B cell (primary cell): ENCODE results near the gene FRMD6. TPM values are rescaled to one million over a fixed set of nuclear protein-coding genes. Genes with fewer than 3 reads are reported as not detected.

Source experiments
- ATAC-seq: fragments of 200-7000 bp; cut with Tn5 transposase; one replicate; pipeline ENCODE4 v1.10.0; 2021; ENCODE audit warnings: low read depth, mild to moderate bottlenecking, moderate number of reproducible peaks, moderate library complexity
- CTCF ChIA-PET: fragments of 350-600 bp; sonication (Branson Sonifier 250); formaldehyde crosslinking; loops from one replicate; lab custom pipeline; 2021; ENCODE audit warnings: antibody characterized with exemption, inconsistent platforms; lab: Charles Lee
- POLR2A ChIA-PET: fragments of 350-600 bp; sonication (Branson Sonifier 250); formaldehyde crosslinking; loops from one replicate; lab custom pipeline; 2021; ENCODE audit warnings: antibody characterized with exemption; lab: Charles Lee
- DNase-seq: peaks from one replicate; pipeline ENCODE4 v3.0.0; 2013
- H2AFZ ChIP-seq: 2 replicates; pipeline ENCODE4 v1.6.1; 2012; ENCODE audit warnings: mild to moderate bottlenecking, low read depth, low read length; ENCODE audit not compliant: insufficient read depth, poor library complexity, severe bottlenecking
- H3K27ac ChIP-seq, 2 donors: 1 replicate in 1 of 2; 2 replicates in 1 of 2; pipeline ENCODE4 v1.5.1; 2012 to 2013; ENCODE audit warnings: low read length in 2 of 2, mild to moderate bottlenecking in 2 of 2, moderate library complexity in 1 of 2
- H3K27me3 ChIP-seq, 4 experiments: fragments of 200-600 bp in 1 of 4; sonication (generic) in 1 of 4; replicated peaks in 1 of 4; 1 replicate in 2 of 4; 2 replicates in 2 of 4; pipeline versions ENCODE4 v1.6.1 to v1.7.0; 2013 to 2016; ENCODE audit warnings: low read length in 3 of 4, mild to moderate bottlenecking in 2 of 4, mixed read lengths in 1 of 4, moderate library complexity in 1 of 4; ENCODE audit not compliant: insufficient read depth in 4 of 4, control insufficient read depth in 3 of 4; ENCODE audit errors: control extremely low read depth in 1 of 4
- H3K36me3 ChIP-seq, 2 experiments: replicated peaks in 1 of 2; 1 replicate in 1 of 2; 2 replicates in 1 of 2; pipeline versions ENCODE4 v1.6.1 to v1.7.1; 2013; ENCODE audit warnings: low read length in 1 of 2; ENCODE audit not compliant: insufficient read depth in 2 of 2, control insufficient read depth in 1 of 2; ENCODE audit errors: control extremely low read depth in 1 of 2, extremely low read depth in 1 of 2
- H3K4me1 ChIP-seq, 2 donors: fragments of 200-600 bp in 1 of 2; sonication (generic) in 1 of 2; 1 replicate in 1 of 2; 2 replicates in 1 of 2; pipeline versions ENCODE4 v1.5.1 to v1.6.1; 2013 to 2017; ENCODE audit warnings: low read length in 2 of 2; ENCODE audit not compliant: control insufficient read depth in 2 of 2, insufficient read depth in 2 of 2
- H3K4me2 ChIP-seq: replicated peaks from 2 replicates; pipeline ENCODE3; 2012; ENCODE audit warnings: mild to moderate bottlenecking, low read depth, low read length; ENCODE audit not compliant: poor library complexity, severe bottlenecking
- H3K4me3 ChIP-seq, 5 experiments: fragments of 200-600 bp in 1 of 5; sonication (generic) in 1 of 5; 1 replicate in 3 of 5; 2 replicates in 2 of 5; pipeline versions ENCODE4 v1.5.1 to v1.7.0; 2011 to 2016; ENCODE audit warnings: low read length in 4 of 5, mild to moderate bottlenecking in 4 of 5, low read depth in 2 of 5, control low read depth in 1 of 5, moderate library complexity in 1 of 5; ENCODE audit not compliant: insufficient read depth in 1 of 5; ENCODE audit errors: control extremely low read depth in 1 of 5, extremely low read depth in 1 of 5
- H3K79me2 ChIP-seq: fragments of 200-600 bp; sonication (generic); one replicate; pipeline ENCODE4 v1.6.0; 2016; ENCODE audit warnings: low read length; ENCODE audit not compliant: control insufficient read depth, insufficient read depth
- H3K9ac ChIP-seq: fragments of 200-600 bp; sonication (generic); 2 replicates; pipeline ENCODE4 v1.6.1; 2017; ENCODE audit warnings: mild to moderate bottlenecking, low read length, moderate library complexity
- H3K9me3 ChIP-seq, 3 donors: one replicate each; pipeline versions ENCODE4 v1.6.1 to v1.7.1; 2013; ENCODE audit warnings: low read length in 2 of 3; ENCODE audit not compliant: control insufficient read depth in 2 of 3, insufficient read depth in 1 of 3; ENCODE audit errors: control extremely low read depth in 1 of 3
- H4K20me1 ChIP-seq: 2 replicates; pipeline ENCODE4 v1.6.0; 2012; ENCODE audit warnings: mild to moderate bottlenecking, low read length; ENCODE audit not compliant: insufficient read depth, control insufficient read depth, poor library complexity, severe bottlenecking
- H3K27ac Mint-ChIP-seq: one replicate; pipeline ENCODE4 v1.8.0; 2021; ENCODE audit warnings: mixed read lengths
- H3K27me3 Mint-ChIP-seq: one replicate; pipeline ENCODE4 v1.8.0; 2021; ENCODE audit warnings: mixed read lengths
- H3K4me1 Mint-ChIP-seq: one replicate; pipeline ENCODE4 v1.8.0; 2021; ENCODE audit warnings: mixed read lengths
- H3K4me3 Mint-ChIP-seq: one replicate; pipeline ENCODE4 v1.8.0; 2021; ENCODE audit warnings: mixed read lengths
- H3K9me3 Mint-ChIP-seq: one replicate; pipeline ENCODE4 v1.8.0; 2022; ENCODE audit warnings: mixed read lengths; ENCODE audit not compliant: insufficient read depth
- EZH2 ChIP-seq: IDR thresholded peaks from 2 replicates; pipeline ENCODE4 v1.6.1; 2012; ENCODE audit warnings: borderline replicate concordance, low read depth, mild to moderate bottlenecking, moderate library complexity, low read length; ENCODE audit not compliant: insufficient read depth, poor library complexity, severe bottlenecking
- WGBS: methylation state at CpG from one replicate; pipeline ENCODE4 v1.1.5; 2013; ENCODE audit warnings: missing lambda C conversion rate; ENCODE audit not compliant: insufficient coverage; 5-methylcytosine and 5-hydroxymethylcytosine counted together
- intact Hi-C: fragments of 100-400 bp; cut with micrococcal nuclease; formaldehyde crosslinking; loops from one replicate; pipeline ENCODE4 v1.10.0; 2022
- polyA plus RNA-seq: library from polyadenylated mRNA; depleted of rRNA; stranded (reverse); fragments of >200 nt; gene quantifications from 2 replicates; pipeline ENCODE4 v1.2.3, GENCODE V29; 2012
- total RNA-seq, 2 donors: library from RNA; stranded (reverse); fragments of 120-200 nt in 1 of 2; gene quantifications; 1 replicate in 1 of 2; 2 replicates in 1 of 2; pipeline versions ENCODE4 v1.2.3 to v1.2.4, GENCODE V29; 2013 to 2022
- TF ChIP-seq, protein P1 (sequence below): fragments of 200-600 bp; IDR thresholded peaks from one replicate; pipeline ENCODE4 v1.8.0; 2022; ENCODE audit warnings: antibody characterized with exemption, mild to moderate bottlenecking

The FRMD6 gene
- total and polyA plus RNA-seq, 2 donors (not counting 1 experiment from before 2014, with no cell fraction given) = 0.03 to 0.30 TPM

DNA sequence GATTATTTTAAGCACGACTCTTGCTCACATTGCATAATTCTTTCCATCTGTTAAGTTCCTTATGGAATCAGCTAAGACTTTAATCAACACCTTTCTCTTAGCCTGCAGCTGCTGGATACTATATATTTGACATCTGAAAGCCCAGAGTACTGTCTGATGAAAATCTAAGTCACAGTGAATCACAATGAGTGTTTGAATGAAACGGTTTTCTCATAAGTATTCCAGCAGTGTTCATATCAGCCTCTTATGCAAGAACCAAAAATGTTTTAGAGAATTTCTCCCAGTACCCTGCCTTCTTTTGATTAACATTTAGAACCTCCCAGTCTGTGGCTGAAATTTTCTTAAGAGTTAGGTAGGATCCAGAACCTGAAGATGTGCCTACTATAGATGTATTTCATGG is 55.6 kb downstream of the FRMD6 start:
- intact Hi-C loops = no loop called here
- TF ChIP-seq, protein P1, sequence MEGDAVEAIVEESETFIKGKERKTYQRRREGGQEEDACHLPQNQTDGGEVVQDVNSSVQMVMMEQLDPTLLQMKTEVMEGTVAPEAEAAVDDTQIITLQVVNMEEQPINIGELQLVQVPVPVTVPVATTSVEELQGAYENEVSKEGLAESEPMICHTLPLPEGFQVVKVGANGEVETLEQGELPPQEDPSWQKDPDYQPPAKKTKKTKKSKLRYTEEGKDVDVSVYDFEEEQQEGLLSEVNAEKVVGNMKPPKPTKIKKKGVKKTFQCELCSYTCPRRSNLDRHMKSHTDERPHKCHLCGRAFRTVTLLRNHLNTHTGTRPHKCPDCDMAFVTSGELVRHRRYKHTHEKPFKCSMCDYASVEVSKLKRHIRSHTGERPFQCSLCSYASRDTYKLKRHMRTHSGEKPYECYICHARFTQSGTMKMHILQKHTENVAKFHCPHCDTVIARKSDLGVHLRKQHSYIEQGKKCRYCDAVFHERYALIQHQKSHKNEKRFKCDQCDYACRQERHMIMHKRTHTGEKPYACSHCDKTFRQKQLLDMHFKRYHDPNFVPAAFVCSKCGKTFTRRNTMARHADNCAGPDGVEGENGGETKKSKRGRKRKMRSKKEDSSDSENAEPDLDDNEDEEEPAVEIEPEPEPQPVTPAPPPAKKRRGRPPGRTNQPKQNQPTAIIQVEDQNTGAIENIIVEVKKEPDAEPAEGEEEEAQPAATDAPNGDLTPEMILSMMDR = no peak
- no peak for TF ChIP-seq EZH2
- Mint-ChIP-seq H3K9me3 (no peaks in the 10 kb centered on the region), H3K27ac (no peak overlapping the region), H3K4me3 (no peak overlapping the region), H3K27me3 (peaks cover 4% of the 10 kb centered on the region), H3K4me1 (no peaks in the 10 kb centered on the region)
- no peak overlapping the region for H2AFZ ChIP-seq
- ATAC-seq (no peak), DNase-seq (no peak)
- no peak overlapping the region for H3K4me3 ChIP-seq
- H3K4me2 ChIP-seq = no peak overlapping the region
- H3K27me3 ChIP-seq = no peaks in the 10 kb centered on the region
- ChIA-PET CTCF (no interaction called here), POLR2A (no interaction called here)
- H4K20me1 ChIP-seq = no peaks in the 10 kb centered on the region
- no peaks in the 10 kb centered on the region for H3K4me1 ChIP-seq
- no peak overlapping the region for H3K27ac ChIP-seq
- WGBS = no CpG with 5 or more reads among the region's 2 CpGs
- H3K9me3 ChIP-seq = no peaks in the 10 kb centered on the region
- H3K9ac ChIP-seq = no peak overlapping the region
- H3K36me3 ChIP-seq = no peaks in the 10 kb centered on the region
- H3K79me2 ChIP-seq = no peaks in the 10 kb centered on the region

DNA sequence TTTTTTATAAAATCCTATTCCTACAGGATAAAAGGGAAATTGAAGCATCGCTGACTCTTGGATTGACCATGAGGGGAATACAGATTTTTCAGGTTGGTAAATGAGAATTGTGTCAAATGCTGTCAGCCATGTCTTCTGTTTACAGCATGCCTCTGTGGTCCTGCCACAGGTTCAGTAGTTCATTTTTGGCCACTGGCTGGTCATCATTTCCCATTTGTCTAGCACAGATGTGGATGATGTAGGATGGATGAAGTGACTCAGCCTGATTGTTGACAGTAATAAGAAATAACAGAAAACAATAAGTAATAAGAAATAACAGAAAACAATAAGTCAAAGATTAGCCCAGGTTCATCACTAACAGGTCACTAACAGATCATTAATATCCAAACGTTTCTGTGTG is 59.8 kb downstream of the FRMD6 start:
- H3K79me2 ChIP-seq = no peaks in the 10 kb centered on the region
- no peaks in the 10 kb centered on the region for H3K9me3 ChIP-seq
- Mint-ChIP-seq H3K27me3 (peaks cover 9% of the 10 kb centered on the region), H3K27ac (no peak overlapping the region), H3K4me3 (no peak overlapping the region), H3K4me1 (no peaks in the 10 kb centered on the region), H3K9me3 (no peaks in the 10 kb centered on the region)
- no peaks in the 10 kb centered on the region for H3K27me3 ChIP-seq
- DNase-seq = no peak
- POLR2A ChIA-PET = no interaction called here
- CTCF ChIA-PET = no interaction called here
- no peak overlapping the region for H3K4me3 ChIP-seq
- H3K27ac ChIP-seq = no peak overlapping the region
- TF ChIP-seq, protein P1 = no peak
- no CpG with 5 or more reads among the region's 2 CpGs for WGBS
- no peak overlapping the region for H3K9ac ChIP-seq
- no peaks in the 10 kb centered on the region for H3K36me3 ChIP-seq
- no peak overlapping the region for H3K4me2 ChIP-seq
- no peak for ATAC-seq
- no peak overlapping the region for H2AFZ ChIP-seq
- H3K4me1 ChIP-seq = no peaks in the 10 kb centered on the region
- no peaks in the 10 kb centered on the region for H4K20me1 ChIP-seq
- intact Hi-C loops = no loop called here
